ENCODE results near the gene GALK2.

GALK2 gene

GRCh38 chr15:49286649-49287404 lies 116.8 kb downstream of the GALK2 start:
- Histone ChIP-seq H3K4me1 (ENCODE audit: insufficient read depth, low read length, severe bottlenecking) (no peaks in the 10 kb centered on the region), H3K27ac (ENCODE audit: low read depth, low read length, poor library complexity, severe bottlenecking) (no peak overlapping the region), H3K9me3 (ENCODE audit: low read length) (no peaks in the 10 kb centered on the region), H3K79me2 (ENCODE audit: insufficient read depth, low read length) (no peaks in the 10 kb centered on the region), H3K9ac (ENCODE audit: low read length) (no peak overlapping the region), H3K9me2 (ENCODE audit: low read depth, low read length) (no peaks in the 10 kb centered on the region), H4K20me1 (ENCODE audit: insufficient read depth, low read length) (no peaks in the 10 kb centered on the region), H3K27me3 (ENCODE audit: insufficient read depth, low read length) (no peaks in the 10 kb centered on the region), H3K4me3 (ENCODE audit: low read depth, low read length, poor library complexity, severe bottlenecking) (no peak overlapping the region), H3F3A (ENCODE audit: insufficient read depth, low read length) (no peaks in the 10 kb centered on the region), H3K4me2 (ENCODE audit: low read length) (no peak overlapping the region), H3K36me3 (ENCODE audit: insufficient read depth, low read length) (peaks cover 19% of the 10 kb centered on the region; the same call in 1 of the 2 replicates), H2AFZ (ENCODE audit: low read length) (no peak overlapping the region)
- TF ChIP-seq EZH2 (IDR thresholded peaks at IDR 0.05; ENCODE audit: borderline replicate concordance, low read length) (no peak), CTCF (IDR thresholded peaks at IDR 0.05; ENCODE audit: low read length) (no peak)

DNA sequence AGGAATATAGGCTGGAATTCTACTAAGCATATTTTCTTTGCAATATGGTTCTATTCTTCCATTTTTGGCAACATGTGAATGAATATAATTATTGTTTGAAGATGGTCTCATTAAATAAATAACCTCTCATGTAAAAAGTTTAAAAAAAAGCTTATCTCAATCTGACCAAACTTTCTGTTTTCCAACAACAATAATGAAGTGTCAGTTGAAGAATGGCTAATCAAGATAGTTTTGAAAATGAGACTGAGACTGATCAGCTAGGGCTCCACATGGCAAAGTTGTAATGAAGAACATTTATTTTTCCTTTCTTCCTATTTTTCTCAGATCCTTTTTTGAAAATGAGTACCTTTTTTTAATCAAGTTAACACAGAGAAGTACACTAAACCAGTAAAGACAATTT lies 117.4 kb downstream of the GALK2 start:
- H2AFZ ChIP-seq (ENCODE audit: low read length) = no peak overlapping the region
- H3K4me1 ChIP-seq (ENCODE audit: insufficient read depth, low read length, severe bottlenecking) = no peaks in the 10 kb centered on the region
- no peaks in the 10 kb centered on the region for H3K9me2 ChIP-seq (ENCODE audit: low read depth, low read length)
- no peak overlapping the region for H3K27ac ChIP-seq (ENCODE audit: low read depth, low read length, poor library complexity, severe bottlenecking)
- H3K4me2 ChIP-seq (ENCODE audit: low read length) = no peak overlapping the region
- H3K9me3 ChIP-seq (ENCODE audit: low read length) = no peaks in the 10 kb centered on the region
- peaks cover 21% of the 10 kb centered on the region; the same call in 1 of the 2 replicates for H3K36me3 ChIP-seq (ENCODE audit: insufficient read depth, low read length)
- no peaks in the 10 kb centered on the region for H4K20me1 ChIP-seq (ENCODE audit: insufficient read depth, low read length)
- H3F3A ChIP-seq (ENCODE audit: insufficient read depth, low read length) = no peaks in the 10 kb centered on the region
- H3K79me2 ChIP-seq (ENCODE audit: insufficient read depth, low read length) = no peaks in the 10 kb centered on the region
- H3K4me3 ChIP-seq (ENCODE audit: low read depth, low read length, poor library complexity, severe bottlenecking) = no peak overlapping the region
- no peak overlapping the region for H3K9ac ChIP-seq (ENCODE audit: low read length)
- no peaks in the 10 kb centered on the region for H3K27me3 ChIP-seq (ENCODE audit: insufficient read depth, low read length)
- TF ChIP-seq EZH2 (IDR thresholded peaks at IDR 0.05; ENCODE audit: borderline replicate concordance, low read length) = no peak
- TF ChIP-seq CTCF (IDR thresholded peaks at IDR 0.05; ENCODE audit: low read length) = no peak

DNA sequence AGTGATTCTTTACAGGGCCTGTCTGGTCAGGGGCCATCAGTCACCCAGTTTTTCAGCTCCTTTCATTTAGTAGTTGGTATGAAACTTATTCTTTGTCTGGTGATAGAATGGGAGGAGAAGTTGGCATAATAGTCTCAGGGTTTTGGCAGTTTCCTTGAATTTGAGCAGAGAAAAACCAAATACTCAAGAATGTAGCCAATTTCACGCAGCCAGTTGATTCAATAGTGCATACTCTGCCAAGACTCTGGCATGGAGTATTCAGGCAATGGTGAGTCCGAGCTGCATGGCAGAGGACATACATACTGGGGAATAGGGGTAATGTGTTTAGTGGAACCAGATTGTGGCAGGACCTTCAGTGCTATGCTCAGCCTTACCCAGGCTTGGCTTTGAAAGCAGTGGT lies 118.3 kb downstream of the GALK2 start:
- Histone ChIP-seq H3K9me3 (ENCODE audit: low read length) (no peaks in the 10 kb centered on the region), H3K27ac (ENCODE audit: low read depth, low read length, poor library complexity, severe bottlenecking) (no peak overlapping the region), H3K27me3 (ENCODE audit: insufficient read depth, low read length) (no peaks in the 10 kb centered on the region), H3K4me2 (ENCODE audit: low read length) (no peak overlapping the region), H3K4me1 (ENCODE audit: insufficient read depth, low read length, severe bottlenecking) (no peaks in the 10 kb centered on the region), H3K9me2 (ENCODE audit: low read depth, low read length) (no peaks in the 10 kb centered on the region), H3K79me2 (ENCODE audit: insufficient read depth, low read length) (no peaks in the 10 kb centered on the region), H3F3A (ENCODE audit: insufficient read depth, low read length) (no peaks in the 10 kb centered on the region), H4K20me1 (ENCODE audit: insufficient read depth, low read length) (no peaks in the 10 kb centered on the region), H3K9ac (ENCODE audit: low read length) (no peak overlapping the region), H2AFZ (ENCODE audit: low read length) (no peak overlapping the region), H3K36me3 (ENCODE audit: insufficient read depth, low read length) (peaks cover 13% of the 10 kb centered on the region; the same call in 1 of the 2 replicates), H3K4me3 (ENCODE audit: low read depth, low read length, poor library complexity, severe bottlenecking) (no peak overlapping the region)
- TF ChIP-seq EZH2 (IDR thresholded peaks at IDR 0.05; ENCODE audit: borderline replicate concordance, low read length) (no peak), CTCF (IDR thresholded peaks at IDR 0.05; ENCODE audit: low read length) (no peak)

Measured in OCI-LY1 (cell line).